Fibroblast of skin of scalp (primary cell): ENCODE data around the gene ZCCHC3.

Experiments
- DNase-seq: peaks from one replicate; pipeline ENCODE4 v3.0.0-alpha.2; 2013

The ZCCHC3 gene

DNA sequence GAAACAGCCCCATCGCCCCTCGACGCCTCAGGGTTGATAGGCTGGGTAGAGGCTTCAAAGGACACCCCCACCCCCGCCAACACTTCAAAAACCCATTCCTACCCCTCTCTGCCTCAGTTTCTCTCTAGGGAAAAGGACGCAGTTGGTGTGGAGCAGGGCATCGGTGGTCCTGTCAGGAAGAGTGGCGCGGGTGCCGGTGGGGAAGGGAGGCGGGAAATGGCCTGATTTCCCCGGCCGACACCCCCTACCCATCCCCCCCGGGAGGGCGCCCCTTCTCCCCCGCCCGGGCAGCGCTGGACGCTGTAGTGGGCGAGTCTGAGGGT is 49.9 kb downstream of the ZCCHC3 start:
- DNase-seq, result no peak

DNA sequence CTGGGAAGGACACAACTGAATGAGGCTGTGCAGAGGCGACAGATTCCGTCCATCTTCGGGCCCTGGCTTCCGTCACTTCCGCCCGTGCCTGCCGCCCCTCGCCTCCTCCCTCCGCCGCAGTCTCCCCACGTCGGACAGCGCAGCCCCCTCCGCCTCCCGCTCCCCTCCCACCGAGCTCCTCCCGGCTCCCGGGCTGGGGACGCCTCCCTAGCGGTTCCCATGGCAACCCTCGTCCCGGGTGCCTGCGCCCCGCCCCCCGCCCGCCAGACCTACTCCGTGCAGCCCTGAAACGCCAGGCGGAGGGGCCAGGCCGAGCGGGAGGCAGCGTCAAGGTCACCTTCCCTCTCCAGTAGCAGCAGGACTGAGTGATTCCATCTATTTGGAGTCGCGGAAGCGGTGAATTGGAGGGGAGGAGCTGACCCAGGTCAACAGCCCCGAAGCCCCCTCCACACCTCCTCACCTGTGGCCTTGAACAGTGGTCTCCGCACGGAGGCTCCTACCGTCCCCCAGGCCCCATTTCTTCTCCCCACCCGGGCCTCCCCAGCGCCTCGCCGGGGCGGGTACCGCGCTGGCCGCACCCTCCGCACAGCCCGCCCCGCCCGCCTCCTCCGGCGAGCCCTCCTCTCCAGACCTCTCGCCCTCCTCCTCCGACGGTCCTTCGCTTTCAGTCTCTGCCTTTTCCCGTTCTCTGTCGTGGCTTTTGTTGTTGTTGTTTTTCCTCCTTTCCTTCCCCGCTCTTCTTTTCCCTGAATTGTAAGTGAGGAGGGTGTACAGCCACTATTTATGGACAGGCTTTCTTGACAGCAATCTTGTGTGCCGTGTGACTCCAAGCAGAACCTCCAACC is 50.5 kb downstream of the ZCCHC3 start:
- DNase-seq, result peak; percentile 97

DNA sequence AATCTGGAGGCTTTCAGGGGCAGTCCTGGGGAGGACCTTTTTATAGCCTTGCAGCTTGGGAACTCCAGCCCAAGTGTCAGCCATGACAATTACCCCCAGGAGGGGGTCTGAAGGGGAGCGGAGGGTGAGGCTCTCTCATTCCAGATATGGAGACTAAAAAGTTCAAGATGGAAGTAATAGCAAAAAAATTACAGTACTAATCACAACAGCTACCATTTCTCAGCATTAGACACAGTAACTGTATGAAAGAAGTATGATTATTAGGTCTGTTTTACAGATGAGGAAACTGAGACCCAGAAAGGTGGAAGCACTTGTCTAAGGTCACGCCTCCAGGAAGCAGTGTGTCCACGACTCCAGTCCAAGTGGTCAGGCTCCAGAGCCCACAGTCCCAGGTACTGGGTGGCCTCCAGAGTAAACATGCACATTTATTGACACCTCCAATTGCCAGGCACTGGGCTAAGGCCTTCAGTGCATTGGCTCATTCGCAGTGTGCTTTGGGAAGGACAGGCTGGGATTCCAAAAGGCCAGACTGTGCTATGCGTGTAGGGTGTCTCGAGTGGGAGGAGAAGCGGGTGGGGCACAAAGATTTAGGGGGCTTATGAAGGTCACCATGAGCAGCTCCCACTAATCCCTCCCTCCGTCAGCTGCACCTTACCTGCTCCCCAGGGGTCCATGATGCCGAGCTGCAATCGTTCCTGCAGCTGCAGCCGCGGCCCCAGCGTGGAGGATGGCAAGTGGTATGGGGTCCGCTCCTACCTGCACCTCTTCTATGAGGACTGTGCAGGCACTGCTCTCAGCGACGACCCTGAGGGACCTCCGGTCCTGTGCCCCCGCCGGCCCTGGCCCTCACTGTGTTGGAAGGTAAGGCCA is 51.8 kb downstream of the ZCCHC3 start:
- DNase-seq, result no peak
